Nephron progenitor cell (in vitro differentiated cells): Measurements from ENCODE around the gene PIAS1.
"Not testable (repeated sequence)": the region's sequence is repeated elsewhere in the genome, so short reads cannot be mapped to it uniquely, and the experiment has no call there.

Experiments
- DNase-seq: peaks from one replicate; pipeline ENCODE4 v3.0.0; 2021
- H3K27ac Mint-ChIP-seq: 2 replicates; pipeline ENCODE4 v1.8.0; 2021; ENCODE audit warnings: mild to moderate bottlenecking, moderate library complexity, mixed read lengths
- H3K27me3 Mint-ChIP-seq: 2 replicates; pipeline ENCODE4 v1.8.0; 2021; ENCODE audit warnings: mild to moderate bottlenecking, low read depth, mixed read lengths; ENCODE audit not compliant: poor library complexity
- H3K36me3 Mint-ChIP-seq: 2 replicates; pipeline ENCODE4 v1.8.0; 2021; ENCODE audit warnings: low read depth, mixed read lengths
- H3K4me1 Mint-ChIP-seq: 2 replicates; pipeline ENCODE4 v1.8.0; 2021; ENCODE audit warnings: mixed read lengths
- H3K4me3 Mint-ChIP-seq: 2 replicates; pipeline ENCODE4 v1.8.0; 2021; ENCODE audit warnings: mild to moderate bottlenecking, moderate library complexity, mixed read lengths
- H3K9me3 Mint-ChIP-seq: 2 replicates; pipeline ENCODE4 v1.8.0; 2021; ENCODE audit warnings: mild to moderate bottlenecking, moderate library complexity, mixed read lengths
- TF ChIP-seq, protein P1 (sequence below): fragments of 200-600 bp; sonication (generic); IDR thresholded peaks from 2 replicates; pipeline ENCODE4 v1.5.0; 2021; ENCODE audit warnings: antibody characterized with exemption

PIAS1 gene

DNA sequence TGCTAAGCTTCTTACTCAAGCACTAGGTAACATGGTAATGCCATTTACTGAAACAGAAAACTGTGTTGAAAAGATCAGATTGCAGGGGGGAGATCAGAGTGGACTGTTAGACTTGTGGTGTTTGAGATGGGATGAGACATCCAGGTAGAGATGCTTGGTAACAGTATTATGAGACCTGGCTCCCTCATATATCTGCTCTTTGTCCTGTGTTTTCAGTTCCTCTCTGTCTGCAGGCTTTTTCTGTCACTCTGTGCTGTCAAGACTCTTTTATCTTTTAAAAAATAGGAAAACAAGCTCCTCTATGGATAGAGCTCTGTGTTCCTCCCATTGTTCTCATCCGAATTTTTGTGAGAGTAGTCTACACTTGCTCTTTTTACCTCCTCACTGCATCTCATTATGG, 103.0 kb downstream of the PIAS1 start:
- Mint-ChIP-seq H3K9me3 (peaks cover 14% of the 10 kb centered on the region), H3K4me3 (no peak overlapping the region), H3K27me3 (no peaks in the 10 kb centered on the region), H3K27ac (no peak overlapping the region), H3K36me3 (peaks cover 37% of the 10 kb centered on the region), H3K4me1 (peaks cover 21% of the 10 kb centered on the region)
- no peak for DNase-seq
- TF ChIP-seq, protein P1, sequence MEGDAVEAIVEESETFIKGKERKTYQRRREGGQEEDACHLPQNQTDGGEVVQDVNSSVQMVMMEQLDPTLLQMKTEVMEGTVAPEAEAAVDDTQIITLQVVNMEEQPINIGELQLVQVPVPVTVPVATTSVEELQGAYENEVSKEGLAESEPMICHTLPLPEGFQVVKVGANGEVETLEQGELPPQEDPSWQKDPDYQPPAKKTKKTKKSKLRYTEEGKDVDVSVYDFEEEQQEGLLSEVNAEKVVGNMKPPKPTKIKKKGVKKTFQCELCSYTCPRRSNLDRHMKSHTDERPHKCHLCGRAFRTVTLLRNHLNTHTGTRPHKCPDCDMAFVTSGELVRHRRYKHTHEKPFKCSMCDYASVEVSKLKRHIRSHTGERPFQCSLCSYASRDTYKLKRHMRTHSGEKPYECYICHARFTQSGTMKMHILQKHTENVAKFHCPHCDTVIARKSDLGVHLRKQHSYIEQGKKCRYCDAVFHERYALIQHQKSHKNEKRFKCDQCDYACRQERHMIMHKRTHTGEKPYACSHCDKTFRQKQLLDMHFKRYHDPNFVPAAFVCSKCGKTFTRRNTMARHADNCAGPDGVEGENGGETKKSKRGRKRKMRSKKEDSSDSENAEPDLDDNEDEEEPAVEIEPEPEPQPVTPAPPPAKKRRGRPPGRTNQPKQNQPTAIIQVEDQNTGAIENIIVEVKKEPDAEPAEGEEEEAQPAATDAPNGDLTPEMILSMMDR = no peak

DNA sequence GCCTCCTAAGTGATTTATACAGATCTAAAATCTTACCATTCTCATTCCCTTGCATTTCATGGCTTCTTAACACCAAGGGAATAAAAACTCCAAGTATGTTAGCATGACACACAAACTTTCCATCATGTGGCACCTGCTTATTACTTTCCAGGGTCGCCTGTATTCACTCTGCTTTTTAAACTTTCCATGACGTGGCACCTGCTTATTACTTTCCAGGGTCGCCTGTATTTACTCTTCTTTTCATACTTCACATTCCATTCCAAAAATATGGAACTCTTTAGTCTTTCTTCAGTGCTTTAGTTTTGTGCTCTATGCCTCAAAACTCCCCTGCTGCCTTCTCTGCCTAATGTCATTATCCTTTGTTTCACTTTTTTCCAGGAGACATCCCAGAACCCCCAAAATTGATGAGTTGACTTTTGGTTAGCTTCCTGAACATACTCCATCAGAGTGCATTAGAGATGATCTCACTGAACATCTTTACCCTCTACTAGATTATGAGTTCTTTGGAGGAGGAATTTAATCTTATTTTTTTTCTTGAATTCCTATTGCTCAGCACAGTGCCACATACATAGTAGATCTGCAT, 104.0 kb downstream of the PIAS1 start:
- TF ChIP-seq, protein P1 = no peak
- H3K27ac Mint-ChIP-seq = no peak overlapping the region
- no peak overlapping the region for H3K4me3 Mint-ChIP-seq
- DNase-seq = no peak
- peaks cover 14% of the 10 kb centered on the region for H3K9me3 Mint-ChIP-seq
- peaks cover 14% of the 10 kb centered on the region for H3K4me1 Mint-ChIP-seq
- H3K27me3 Mint-ChIP-seq = no peaks in the 10 kb centered on the region
- peaks cover 43% of the 10 kb centered on the region for H3K36me3 Mint-ChIP-seq

DNA sequence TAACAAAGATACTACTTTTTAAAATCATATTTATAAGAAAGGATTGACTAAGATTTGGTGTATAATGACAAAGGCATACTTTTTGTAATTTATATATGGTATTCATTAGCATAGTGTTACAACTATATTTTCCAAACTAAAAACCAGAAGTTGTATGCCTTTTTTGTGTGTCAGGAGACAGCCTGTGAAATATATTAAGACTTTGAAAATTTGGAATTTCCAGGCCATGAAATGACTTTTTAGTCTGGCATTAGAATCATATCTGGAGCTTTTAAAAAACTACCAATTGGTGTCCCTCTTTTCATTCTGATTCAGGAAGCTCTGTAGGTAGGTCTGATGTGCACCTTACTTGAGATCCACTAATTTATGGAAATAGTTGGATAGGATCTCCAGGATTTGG, 109.1 kb downstream of the PIAS1 start:
- peaks cover 14% of the 10 kb centered on the region for H3K9me3 Mint-ChIP-seq
- DNase-seq = no peak
- no peaks in the 10 kb centered on the region for H3K27me3 Mint-ChIP-seq
- H3K36me3 Mint-ChIP-seq = peaks cover 64% of the 10 kb centered on the region
- H3K4me1 Mint-ChIP-seq = no peaks in the 10 kb centered on the region
- no peak overlapping the region for H3K4me3 Mint-ChIP-seq
- TF ChIP-seq, protein P1 = no peak
- H3K27ac Mint-ChIP-seq = no peak overlapping the region

DNA sequence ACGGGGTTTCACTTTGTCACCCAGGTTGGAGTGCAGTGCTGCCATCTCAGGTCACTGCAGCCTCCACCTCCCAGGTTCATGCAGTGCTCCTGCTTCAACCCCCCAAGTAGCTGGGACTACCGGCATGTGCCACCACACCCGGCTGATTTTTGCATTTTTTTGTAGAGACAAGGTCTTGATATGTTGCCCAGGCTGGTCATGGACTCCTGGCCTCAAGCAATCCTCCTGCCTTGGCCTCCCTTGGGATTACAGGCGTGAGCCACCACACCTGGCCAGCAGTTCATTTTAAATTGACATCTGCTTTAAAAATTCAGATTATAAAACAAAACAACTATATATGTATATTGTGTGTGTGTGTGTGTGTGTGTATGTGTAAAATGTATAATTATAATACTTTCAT, 112.7 kb downstream of the PIAS1 start:
- H3K4me3 Mint-ChIP-seq = no peak overlapping the region
- TF ChIP-seq, protein P1 = no peak
- no peaks in the 10 kb centered on the region for H3K27me3 Mint-ChIP-seq
- no peaks in the 10 kb centered on the region for H3K4me1 Mint-ChIP-seq
- DNase-seq = no peak
- no peak overlapping the region for H3K27ac Mint-ChIP-seq
- H3K9me3 Mint-ChIP-seq = no peaks in the 10 kb centered on the region
- peaks cover 51% of the 10 kb centered on the region for H3K36me3 Mint-ChIP-seq

DNA sequence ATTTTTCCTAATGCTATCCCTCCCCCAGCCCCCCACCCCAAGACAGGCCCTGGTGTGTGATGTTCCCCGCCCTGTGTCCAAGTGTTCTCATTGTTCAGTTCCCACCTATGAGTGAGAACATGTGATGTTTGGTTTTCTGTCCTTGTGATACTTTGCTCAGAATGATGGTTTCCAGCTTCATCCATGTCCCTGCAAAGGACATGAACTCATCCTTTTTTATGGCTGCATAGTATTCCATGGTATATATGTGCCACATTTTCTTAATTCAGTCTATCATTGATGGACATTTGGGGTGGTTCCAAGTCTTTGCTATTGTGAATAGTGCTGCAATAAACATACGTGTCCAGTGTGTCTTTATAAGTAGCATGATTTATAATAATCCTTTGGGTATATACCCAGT, 117.9 kb downstream of the PIAS1 start:
- not testable (repeated sequence) for H3K9me3 Mint-ChIP-seq, H3K27ac Mint-ChIP-seq, H3K4me1 Mint-ChIP-seq, H3K27me3 Mint-ChIP-seq, DNase-seq, H3K4me3 Mint-ChIP-seq
- peaks cover 52% of the 10 kb centered on the region for H3K36me3 Mint-ChIP-seq

DNA sequence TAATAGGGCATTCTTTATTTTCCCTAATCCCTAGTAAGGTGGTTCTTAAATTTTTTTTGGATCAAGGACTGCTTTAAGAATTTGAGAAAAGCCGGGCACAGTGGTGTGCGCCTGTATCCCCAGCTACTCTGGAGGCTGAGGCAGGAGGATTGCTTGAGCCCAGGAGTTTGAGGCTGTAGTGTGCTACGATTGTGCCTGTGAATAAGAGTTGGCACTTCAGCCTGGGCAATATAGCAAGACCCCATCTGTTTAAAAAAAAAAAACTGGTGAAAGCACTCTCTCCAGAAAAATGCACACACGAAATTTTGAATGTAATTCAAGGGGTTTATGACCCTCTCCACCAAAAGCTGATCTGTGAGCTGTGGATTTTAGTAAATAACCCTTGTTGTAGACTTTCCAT, 119.0 kb downstream of the PIAS1 start:
- no peak for DNase-seq
- H3K27ac Mint-ChIP-seq = no peak overlapping the region
- no peaks in the 10 kb centered on the region for H3K27me3 Mint-ChIP-seq
- H3K4me3 Mint-ChIP-seq = no peak overlapping the region
- no peaks in the 10 kb centered on the region for H3K9me3 Mint-ChIP-seq
- H3K36me3 Mint-ChIP-seq = peaks cover 57% of the 10 kb centered on the region
- TF ChIP-seq, protein P1 = no peak
- no peaks in the 10 kb centered on the region for H3K4me1 Mint-ChIP-seq
